ENCODE data around the gene FLNA. TPM values are rescaled to one million over a fixed set of nuclear protein-coding genes. Genes with fewer than 3 reads are reported as not detected.
A peak's percentile ranks its signal among the peaks of the same experiment; 100 is the strongest.

The FLNA gene
- total and polyA plus RNA-seq, 9 of the 15 experiments (the other 6 are each of a cell fraction or from before 2014, with no cell fraction given) = 6.2 to 735 (median 135) TPM

DNA sequence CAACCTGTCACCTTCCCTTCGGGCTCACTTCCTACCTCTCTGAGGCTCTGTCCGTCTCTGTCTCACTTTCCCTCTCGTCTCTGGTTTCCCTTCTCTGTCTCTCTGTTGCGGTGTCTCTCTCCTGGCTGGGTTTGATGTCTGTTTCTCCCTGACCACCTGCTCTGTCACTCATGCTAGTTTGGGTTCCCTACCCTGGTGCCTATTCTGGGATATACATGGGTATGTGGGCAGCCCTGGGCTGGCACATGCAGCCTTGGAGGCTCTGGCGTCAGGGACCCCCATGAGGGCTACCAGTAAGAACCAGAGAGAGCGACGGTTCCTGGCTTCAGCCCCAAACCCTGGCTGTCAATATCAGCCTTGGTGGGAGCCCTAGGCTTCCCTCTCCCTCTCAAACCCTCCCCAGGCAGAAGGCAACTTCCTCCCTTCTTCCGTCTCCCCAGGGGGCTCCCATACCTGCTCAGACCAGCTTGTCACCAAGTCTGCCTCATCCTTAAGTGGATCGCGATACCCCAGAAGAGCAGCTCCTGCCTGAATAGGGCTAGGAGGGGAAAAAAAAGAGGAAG lies 34.3 kb upstream of the FLNA start (continued):
- TF ChIP-seq, protein P1, sequence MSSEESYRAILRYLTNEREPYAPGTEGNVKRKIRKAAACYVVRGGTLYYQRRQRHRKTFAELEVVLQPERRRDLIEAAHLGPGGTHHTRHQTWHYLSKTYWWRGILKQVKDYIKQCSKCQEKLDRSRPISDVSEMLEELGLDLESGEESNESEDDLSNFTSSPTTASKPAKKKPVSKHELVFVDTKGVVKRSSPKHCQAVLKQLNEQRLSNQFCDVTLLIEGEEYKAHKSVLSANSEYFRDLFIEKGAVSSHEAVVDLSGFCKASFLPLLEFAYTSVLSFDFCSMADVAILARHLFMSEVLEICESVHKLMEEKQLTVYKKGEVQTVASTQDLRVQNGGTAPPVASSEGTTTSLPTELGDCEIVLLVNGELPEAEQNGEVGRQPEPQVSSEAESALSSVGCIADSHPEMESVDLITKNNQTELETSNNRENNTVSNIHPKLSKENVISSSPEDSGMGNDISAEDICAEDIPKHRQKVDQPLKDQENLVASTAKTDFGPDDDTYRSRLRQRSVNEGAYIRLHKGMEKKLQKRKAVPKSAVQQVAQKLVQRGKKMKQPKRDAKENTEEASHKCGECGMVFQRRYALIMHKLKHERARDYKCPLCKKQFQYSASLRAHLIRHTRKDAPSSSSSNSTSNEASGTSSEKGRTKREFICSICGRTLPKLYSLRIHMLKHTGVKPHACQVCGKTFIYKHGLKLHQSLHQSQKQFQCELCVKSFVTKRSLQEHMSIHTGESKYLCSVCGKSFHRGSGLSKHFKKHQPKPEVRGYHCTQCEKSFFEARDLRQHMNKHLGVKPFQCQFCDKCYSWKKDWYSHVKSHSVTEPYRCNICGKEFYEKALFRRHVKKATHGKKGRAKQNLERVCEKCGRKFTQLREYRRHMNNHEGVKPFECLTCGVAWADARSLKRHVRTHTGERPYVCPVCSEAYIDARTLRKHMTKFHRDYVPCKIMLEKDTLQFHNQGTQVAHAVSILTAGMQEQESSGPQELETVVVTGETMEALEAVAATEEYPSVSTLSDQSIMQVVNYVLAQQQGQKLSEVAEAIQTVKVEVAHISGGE (CRISPR knock-in tag; IDR thresholded peaks at IDR 0.05) = no peak
- TF ChIP-seq HDGF (IDR thresholded peaks at IDR 0.05) = 0 out of 2 replicates have a peak, but pooled peaks have one; percentile 40
- no peak for TF ChIP-seq KHSRP (IDR thresholded peaks at IDR 0.05)
- TF ChIP-seq POLR2A (conservative IDR thresholded peaks at IDR 0.05) = peak; percentile 49; the same call in 1 of the 2 replicates
- 0 out of 2 replicates have a peak, but pooled peaks have one; percentile 53 for TF ChIP-seq KAT7 (CRISPR knock-in tag; IDR thresholded peaks at IDR 0.05; ENCODE audit: borderline replicate concordance)
- TF ChIP-seq, protein P2, sequence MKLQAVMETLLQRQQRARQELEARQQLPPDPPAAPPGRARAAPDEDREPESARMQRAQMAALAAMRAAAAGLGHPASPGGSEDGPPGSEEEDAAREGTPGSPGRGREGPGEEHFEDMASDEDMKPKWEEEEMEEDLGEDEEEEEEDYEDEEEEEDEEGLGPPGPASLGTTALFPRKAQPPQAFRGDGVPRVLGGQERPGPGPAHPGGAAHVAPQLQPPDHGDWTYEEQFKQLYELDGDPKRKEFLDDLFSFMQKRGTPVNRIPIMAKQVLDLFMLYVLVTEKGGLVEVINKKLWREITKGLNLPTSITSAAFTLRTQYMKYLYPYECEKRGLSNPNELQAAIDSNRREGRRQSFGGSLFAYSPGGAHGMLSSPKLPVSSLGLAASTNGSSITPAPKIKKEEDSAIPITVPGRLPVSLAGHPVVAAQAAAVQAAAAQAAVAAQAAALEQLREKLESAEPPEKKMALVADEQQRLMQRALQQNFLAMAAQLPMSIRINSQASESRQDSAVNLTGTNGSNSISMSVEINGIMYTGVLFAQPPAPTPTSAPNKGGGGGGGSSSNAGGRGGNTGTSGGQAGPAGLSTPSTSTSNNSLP (IDR thresholded peaks at IDR 0.05; ENCODE audit: borderline replicate concordance, low read depth, low read length) = no peak
- TF ChIP-seq, protein P3, sequence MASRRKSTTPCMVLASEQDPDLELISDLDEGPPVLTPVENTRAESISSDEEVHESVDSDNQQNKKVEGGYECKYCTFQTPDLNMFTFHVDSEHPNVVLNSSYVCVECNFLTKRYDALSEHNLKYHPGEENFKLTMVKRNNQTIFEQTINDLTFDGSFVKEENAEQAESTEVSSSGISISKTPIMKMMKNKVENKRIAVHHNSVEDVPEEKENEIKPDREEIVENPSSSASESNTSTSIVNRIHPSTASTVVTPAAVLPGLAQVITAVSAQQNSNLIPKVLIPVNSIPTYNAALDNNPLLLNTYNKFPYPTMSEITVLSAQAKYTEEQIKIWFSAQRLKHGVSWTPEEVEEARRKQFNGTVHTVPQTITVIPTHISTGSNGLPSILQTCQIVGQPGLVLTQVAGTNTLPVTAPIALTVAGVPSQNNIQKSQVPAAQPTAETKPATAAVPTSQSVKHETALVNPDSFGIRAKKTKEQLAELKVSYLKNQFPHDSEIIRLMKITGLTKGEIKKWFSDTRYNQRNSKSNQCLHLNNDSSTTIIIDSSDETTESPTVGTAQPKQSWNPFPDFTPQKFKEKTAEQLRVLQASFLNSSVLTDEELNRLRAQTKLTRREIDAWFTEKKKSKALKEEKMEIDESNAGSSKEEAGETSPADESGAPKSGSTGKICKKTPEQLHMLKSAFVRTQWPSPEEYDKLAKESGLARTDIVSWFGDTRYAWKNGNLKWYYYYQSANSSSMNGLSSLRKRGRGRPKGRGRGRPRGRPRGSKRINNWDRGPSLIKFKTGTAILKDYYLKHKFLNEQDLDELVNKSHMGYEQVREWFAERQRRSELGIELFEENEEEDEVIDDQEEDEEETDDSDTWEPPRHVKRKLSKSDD (conservative IDR thresholded peaks at IDR 0.05; ENCODE audit: low read length) = no peak
- no peak for TF ChIP-seq CREM (IDR thresholded peaks at IDR 0.05; ENCODE audit: low read depth)
- TF ChIP-seq PHF8 (IDR thresholded peaks at IDR 0.05; ENCODE audit: borderline replicate concordance, low read length) = peak; percentile 39; the same call in 1 of the 2 replicates
- TF ChIP-seq LCOR (CRISPR knock-in tag; IDR thresholded peaks at IDR 0.05) = peak; percentile 57; the same call in 1 of the 2 replicates
